DMS53 treated with DMSO at 0.1 percent for 48 hours (cell line): ENCODE results near the gene EPG5.
A peak's percentile ranks its signal among the peaks of the same experiment; 100 is the strongest.
"Not testable (repeated sequence)": the region's sequence is repeated elsewhere in the genome, so short reads cannot be mapped to it uniquely, and the experiment has no call there.

Experiments
- DNase-seq: peaks from one replicate; lab custom pipeline; 2025; ENCODE audit not compliant: unreplicated experiment; lab: John Stamatoyannopoulos, UW

EPG5 gene

DNA sequence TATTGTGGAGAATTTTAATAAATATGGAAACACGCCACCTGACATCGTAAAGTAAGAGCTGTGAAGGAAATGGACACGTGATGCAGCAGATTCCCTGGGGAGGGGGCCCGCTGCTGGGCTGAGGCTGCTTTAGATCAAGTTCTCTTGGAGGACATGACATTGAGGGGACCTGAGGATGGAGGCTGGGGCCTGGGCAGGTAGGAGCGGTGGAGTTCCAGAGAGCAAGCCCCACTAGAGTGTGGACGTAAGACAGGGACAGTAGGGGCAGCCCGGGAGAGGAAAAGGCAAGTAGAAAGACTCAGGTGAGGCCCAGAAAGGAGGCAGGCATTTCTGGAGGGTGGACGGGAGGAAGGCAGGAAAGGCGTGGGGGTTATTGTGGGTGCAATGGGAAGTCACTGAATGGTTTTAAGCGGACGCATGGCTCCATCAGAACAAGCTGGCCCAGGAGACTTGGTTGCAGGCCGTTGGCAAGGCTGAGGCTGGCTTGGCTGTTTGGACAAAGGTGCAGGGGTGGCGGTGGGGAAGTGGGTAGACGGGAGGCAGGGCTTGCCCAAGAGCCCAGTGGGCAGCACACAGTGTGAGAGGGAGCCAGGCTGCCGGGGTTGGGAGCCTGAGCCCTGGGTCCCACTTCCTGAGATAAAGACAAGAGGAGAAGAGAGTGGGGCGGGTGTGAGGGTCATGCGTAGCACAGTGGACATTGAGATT is 125.9 kb downstream of the EPG5 start:
- DNase-seq = no peak

DNA sequence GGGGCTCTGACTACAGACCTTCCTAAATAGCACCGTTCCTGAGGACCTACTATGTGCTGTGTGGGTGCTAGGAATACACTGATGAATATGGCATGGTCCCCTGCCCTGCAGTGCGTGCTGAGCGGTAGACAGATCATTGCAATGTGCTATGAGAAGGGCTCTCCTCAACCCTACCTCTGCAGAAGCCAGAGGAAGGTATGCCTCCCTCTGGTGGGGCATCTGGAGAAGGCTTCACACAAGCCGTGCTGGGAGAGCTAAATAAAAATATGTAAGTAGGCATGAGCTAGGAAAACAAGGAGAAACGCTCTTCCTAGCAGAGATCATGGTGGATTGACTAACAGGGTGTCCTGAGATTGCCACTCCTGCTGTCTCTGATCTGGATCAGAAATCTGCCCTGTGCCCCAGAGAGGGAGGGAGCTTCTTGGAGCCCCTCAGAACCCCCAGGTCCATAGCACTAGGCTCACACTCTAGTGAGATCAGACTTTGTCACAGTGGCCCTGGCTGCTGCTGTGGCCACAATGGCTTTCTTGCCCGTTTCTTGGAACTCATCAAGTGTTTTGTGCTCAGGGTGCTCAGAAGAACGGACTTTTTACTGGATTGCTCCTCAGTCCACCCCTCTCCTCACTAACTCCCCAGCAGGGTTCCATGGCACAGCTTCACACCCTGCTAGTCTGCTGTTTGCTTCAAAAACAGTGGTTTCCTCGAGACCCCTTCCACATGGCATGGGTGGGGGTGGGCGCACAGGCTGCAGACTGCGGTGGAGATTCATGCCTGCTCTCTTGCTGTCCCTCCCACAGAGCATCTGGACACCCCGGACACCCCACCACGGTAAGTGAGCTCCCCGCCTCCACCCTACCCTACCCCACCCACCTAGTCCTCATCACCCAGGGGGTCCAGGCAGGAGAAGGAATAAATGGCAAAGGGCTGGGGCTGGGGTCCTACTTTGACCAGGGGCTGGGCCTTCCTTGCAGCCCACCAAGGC is 127.4 kb downstream of the EPG5 start:
- peak; percentile 93 for DNase-seq

DNA sequence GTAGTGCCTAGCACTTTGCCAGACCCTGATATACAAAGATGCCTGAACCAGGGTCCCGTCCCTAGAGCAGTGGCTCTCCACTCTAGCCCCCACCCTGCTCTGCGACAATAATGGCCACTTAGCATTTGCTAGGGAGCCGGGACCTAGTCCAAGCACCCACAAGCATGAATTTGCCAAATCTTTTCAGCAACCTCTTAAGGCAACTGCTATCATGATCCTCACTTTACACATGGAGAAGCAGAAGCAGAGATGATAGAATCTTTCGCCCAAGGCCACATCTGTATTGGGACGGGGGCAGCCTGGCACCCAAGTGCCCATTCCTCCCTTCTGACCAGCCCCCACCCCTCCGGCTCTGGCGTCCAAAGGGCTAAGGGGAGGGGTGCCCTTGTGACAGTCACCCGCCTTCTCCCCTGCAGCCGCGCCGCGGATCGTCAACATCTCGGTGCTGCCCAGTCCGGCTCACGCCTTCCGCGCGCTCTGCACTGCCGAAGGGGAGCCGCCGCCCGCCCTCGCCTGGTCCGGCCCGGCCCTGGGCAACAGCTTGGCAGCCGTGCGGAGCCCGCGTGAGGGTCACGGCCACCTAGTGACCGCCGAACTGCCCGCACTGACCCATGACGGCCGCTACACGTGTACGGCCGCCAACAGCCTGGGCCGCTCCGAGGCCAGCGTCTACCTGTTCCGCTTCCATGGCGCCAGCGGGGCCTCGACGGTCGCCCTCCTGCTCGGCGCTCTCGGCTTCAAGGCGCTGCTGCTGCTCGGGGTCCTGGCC is 128.6 kb downstream of the EPG5 start:
- DNase-seq = peak; percentile 46

DNA sequence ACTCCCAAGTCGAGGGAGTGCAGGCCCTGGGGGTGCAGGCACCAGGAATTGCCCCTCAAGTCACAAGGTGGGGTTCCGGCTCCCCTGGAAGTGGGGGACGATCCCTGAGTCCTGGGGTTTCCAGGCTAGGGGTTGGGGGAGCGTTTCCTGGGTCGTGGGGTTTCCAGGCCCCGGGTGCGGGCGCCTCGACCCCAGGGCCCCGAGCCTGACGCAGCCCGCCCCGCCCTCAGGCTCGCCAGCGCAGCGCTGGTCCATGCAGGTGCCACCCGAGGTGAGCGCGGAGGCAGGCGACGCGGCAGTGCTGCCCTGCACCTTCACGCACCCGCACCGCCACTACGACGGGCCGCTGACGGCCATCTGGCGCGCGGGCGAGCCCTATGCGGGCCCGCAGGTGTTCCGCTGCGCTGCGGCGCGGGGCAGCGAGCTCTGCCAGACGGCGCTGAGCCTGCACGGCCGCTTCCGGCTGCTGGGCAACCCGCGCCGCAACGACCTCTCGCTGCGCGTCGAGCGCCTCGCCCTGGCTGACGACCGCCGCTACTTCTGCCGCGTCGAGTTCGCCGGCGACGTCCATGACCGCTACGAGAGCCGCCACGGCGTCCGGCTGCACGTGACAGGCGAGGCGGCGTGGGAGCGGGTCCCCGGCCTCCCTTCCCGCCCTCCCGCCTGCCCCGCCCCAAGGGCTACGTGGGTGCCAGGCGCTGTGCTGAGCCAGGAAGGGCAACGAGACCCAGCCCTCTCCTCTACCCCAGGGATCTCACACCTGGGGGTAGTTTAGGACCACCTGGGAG is 129.7 kb downstream of the EPG5 start:
- peak; percentile 76 for DNase-seq

DNA sequence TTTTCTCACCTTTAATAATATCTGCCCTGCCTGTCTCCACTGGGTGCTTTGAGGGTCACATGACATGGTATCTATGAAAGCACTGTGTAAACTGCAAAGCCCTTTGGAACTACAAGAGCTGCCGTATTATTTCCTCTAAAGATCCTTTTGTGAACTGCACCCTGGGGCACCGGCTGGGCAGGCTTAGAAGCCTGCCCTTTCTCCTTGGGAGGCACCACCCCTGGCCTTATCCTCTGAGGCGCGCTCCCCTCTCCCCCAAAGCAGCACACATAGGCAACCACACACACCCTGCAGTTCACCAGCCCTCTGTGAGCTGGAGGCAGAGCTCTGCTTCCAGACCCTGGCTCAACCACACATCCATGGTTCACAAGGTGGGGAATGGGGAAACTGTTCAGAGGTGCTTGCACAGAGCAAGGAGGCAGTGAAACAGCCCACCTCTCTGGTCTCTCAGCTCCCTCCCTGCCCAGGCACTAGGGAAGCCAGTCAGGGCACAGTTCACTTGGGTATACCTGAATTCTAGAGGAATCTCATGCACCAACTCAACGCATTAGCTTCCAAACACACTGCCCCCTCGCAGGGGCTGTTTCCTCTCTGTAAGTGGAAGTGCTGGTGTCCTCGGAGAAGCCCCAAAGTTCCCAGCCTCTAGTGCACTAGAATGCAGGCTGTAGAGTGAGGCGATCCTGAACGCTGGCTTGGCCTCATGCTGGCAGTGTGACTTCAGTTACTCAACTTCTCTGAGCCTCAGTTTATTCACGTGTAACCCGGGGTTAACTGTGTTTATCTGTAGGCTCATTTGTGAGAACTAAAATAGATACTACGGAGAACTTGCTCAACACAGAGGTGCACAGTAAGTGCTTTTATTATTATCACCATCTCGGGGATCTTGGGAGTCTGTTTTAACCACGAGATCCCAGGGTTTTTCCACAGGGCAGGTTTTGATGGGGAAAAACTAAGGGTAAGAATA is 130.6 kb downstream of the EPG5 start:
- peak; percentile 70 for DNase-seq

DNA sequence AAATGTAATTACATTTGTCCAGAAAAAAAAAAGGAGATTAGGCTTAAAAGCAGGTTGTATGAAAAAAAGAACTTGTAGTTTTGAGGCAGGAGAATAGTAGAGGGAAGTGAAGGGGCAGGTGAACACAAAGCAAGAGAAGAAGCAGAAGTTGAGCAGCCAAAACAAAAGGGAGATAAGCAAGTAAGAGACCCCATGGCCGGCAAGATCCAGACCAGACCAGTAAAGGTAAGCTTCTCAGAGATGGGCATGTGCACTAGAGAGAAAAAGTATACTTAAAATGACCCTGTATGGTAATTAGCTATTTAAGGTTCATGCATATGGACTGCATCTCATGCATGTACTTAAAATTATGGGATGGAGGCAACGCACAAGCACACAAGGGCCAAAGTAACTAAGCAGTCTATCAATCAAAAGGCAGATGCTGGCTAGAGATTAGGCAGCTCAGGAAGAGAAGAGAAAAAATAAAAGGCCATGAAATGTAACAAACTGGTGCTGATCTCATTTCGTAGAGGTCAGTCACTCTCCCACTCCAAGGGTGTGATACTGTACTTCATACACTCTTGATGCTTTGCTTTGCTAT is 132.0 kb downstream of the EPG5 start:
- no peak for DNase-seq

DNA sequence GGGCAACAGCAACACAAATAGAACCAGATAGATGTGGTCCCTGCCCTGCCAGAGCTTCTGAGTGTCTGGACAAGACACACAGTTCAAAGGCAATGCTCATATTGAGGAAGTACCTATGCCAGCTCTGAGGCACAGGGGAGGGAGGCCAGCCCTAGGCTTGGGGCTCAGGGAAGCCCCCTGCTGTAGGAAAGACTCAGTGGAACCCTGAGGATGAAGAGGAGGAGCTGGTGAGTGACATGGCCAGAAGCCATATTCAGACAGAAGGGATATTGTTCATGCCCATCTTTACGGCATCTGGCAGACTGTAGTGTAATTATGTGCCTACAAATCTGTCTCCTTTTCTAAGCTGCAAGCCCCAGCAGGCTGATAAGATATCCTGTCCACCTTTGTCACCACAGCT is 132.8 kb downstream of the EPG5 start:
- no peak for DNase-seq

DNA sequence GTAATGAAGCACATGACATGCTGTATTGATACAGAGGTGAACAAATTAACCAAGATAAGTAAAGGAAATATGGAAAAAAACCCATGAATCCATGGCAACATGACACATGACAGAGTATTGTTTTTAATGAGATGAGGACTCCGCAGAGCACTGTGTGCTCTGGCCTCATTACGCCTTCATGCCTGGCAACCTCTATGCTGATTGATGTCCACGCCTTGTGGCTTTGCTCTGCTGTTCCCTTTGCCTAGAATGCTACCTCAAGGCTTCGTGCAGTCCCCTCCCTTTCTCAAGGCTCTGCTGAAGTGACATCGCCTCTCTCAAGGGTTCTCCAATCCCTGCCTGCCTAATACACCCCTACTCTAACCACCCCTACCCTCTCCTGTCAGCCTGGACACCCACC is 133.3 kb downstream of the EPG5 start:
- DNase-seq = no peak

DNA sequence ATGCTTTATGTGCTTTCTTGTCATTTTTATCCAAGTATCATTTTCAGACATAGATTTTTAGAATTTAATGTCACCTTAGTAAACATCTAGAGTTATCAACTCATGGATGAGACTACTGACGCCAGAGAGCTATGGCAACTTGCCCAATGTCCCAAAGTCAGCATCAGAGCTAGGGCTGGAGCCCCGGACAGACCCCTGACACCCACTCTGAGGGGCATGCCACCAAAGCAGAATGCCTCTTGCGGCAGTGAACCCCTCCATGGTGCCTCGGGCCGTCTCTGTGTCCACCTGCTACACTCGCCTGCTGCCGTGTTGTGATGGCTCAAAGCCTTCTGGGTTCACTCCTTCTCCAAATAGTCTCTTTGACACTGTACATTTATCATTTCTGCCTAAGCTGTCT is 136.2 kb downstream of the EPG5 start:
- DNase-seq = no peak

DNA sequence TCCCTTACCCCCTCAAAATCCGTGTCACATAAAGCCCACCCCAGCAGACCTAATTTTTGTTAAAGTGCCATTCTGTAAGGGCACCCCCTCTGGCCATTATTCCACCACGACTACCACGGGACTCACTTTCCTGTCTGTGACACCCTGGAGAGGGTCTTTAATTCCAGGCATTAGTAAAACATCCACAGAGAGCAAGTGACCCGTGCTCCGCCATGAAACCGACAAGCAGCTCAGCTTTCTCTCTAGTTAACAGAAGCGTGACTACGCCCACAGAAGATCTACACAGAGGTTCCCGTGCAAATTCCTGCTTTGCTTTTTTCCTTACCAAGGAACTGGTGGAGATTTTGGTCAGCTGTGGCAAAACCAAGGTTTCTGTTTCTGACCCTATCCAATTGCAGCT is 137.3 kb downstream of the EPG5 start:
- no peak for DNase-seq

DNA sequence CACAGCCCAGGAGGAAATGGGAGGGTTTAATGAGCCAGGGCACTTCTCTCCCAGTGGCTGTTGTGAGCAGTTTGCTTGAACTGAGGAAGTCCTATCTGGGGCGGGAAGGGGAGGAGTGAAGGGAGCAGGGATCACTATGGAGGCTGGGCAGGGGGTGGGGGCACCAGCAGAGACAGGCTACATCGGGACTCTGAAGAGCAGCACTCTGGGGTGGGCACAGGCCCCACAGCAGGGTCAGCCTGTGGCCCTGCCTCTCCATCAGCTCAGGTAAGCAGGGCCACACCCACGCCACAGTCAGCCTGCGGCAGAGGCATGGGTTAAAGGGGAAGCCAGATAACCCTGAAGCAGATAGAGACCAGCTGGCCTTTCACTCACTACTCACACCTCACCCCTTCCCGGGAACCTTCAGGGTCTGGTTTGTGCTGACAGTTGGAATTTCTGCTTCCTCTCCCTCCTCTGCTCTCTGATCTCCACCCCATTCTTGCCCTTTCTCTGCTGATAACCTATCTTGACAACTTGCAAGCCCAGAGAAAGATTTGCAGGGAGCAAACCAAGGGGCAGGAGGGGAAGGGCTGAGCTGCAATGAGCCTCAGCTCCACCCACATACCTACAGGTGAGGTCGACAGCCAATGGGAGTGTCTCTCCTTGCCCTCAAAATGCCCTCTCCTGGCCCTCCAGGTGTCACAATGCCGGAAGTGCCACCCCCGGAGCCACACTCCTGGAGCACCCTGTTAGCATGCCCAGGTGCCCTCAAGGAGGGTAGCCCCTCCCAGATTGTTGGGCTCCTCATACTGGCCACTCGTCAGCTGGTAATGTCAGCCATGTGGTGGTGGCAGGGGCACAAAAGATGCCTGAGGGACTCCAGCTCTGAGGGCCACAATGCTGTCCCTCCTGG is 138.0 kb downstream of the EPG5 start:
- DNase-seq = no peak

DNA sequence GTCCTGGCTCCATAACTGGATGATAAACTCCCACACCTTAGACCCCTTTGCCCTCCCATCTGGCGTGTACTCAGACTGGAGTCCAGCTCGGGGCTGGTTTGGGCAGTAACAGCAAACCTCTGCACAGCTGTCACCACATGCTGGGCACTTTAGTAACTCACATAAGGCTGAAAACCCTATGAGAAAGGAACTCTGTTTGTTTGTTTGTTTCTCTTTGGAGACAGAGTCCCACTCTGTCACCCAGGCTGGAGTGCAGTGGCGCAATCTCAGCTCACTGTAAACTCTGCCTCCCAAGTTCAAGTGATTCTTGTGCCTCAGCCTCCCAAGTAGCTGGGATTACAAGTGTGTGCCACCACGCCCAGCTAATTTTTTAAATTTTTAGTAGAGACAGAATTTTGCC is 140.4 kb downstream of the EPG5 start:
- DNase-seq = not testable (repeated sequence)

DNA sequence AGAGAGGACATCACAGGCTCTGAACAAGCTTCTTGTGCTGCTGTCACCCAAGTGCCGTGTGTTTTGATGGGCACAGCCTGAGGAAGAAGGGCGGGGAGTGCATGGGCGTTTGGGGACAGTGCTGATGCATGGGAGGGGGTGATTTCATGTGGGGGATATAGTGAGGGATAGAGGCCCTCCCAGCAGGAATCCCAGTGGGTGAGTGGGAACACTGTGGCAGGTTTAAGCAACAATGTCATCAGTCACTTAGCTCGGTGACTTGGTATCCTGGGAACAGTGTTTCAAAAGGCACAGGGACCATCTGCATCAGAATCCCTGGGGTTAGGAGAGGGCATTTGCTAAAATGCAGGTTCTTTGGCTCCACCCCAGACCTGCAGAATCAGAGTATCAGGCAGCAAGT is 141.0 kb downstream of the EPG5 start:
- no peak for DNase-seq

DNA sequence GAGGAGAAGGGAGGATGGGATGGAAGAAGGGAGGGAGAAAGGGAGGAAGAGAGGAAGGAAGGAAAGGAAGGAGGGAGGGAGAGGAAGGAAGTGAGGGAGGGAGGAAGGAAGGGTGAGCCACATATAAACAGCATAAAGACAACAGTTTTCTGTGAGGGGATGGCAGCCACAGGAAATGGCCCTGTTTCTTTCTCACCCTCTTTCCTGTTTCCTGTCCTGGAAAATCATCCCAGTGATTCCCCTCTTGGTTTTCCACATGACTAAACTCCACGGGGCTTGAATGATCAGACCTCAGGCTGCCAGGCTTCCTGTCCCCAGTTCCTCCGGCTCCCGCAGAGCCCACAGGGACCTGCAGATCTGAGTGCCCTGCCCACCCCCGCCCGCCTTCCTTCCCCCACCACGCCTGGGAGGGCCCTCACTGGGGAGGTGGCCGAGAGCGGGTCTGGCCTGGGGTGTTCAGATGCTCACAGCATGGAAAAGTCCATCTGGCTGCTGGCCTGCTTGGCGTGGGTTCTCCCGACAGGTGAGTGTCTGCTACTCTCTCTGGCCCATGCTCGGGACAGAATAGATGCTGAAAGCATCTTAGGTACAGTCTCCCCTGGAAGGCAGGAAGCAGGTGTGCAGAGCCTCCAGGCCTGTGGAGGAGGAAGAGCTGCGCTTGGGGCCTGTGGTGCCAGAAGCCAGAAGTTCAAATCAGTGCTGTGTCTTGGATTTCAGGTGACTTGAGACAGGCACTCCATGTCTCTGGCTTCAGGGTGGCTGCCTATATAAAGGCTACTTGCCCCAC is 141.7 kb downstream of the EPG5 start, which contains the start of gene SIGLEC15:
Gene SIGLEC15, plus strand, starts transcription at position 418 of the 787 bp plus-strand sequence. Its CDS starts 54 bp downstream, at position 472.
- DNase-seq = no peak

DNA sequence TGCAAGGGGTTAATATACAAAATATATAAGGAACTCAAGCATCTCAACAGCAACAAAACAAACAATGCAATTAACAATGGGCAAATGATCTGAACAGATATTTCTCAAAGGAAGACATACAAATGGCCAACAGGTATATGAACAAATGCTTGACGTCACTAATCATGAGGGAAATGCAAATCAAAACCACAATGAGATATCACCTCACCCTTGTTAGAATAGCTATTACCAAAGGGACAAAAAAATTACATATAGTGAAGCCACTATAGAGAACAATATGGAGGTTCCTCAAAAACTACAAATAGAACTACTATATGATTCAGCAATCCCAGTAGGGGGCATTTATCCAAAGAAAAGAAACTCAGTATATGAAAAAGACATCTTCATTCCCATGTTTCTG is 145.4 kb downstream of the EPG5 start:
- no peak for DNase-seq

DNA sequence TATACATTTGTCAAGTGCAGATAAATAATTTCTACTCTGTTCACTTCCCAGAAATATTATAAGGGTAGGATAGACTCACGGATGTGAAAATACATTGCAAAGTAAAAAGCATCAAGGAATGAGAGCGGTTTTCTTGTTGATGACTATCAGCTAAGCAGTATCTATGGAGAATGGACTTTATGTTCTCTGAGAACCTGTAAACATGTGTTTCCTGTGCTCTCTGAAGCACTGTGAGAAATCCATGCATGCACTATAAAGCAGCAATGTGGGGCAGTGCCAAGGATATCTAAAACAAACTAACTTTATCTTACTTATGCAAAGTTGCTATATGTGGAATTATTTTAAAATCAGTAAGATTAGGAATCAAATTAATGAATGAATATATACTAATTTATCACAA is 146.1 kb downstream of the EPG5 start:
- no peak for DNase-seq

DNA sequence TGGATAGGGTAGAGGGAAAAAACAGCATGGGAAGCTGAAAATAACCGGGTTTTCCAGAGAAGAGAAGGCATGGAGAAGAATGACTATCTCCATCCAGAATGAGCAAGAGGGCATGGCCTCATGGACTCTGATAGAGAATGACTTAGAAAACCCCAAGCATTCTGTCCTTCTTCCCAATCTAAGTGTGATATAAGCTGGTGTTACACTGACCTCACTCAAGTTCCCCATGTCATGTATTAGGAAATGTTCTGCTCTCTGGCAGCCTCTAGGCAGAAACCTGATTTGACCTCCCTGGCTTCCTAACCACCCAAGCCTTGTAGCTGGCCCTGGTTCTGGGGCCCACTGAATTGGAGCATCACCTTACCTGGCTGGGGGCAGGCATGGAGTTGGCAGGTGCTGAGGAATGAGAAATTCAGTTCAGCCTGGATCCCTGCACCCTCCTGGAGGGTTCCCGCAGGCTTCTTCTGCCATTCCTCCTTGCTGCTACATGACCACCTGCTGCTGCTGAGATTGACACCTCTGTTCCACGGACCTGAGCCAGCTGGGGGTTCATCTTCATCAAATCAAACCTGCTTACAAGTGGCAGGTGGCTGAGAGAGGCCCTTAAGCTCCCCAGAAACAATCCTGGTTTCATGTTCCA is 146.9 kb downstream of the EPG5 start:
- no peak for DNase-seq
